Fibroblast of lung (primary cell): Measurements from ENCODE around the gene PNMA1. TPM values are rescaled to one million over a fixed set of nuclear protein-coding genes. Genes with fewer than 3 reads are reported as not detected.

Source experiments
- DNase-seq, 2 donors: peaks; one replicate each; pipeline versions ENCODE4 v3.0.0 to v3.0.0-alpha.2; 2010; ENCODE audit warnings: low read depth in 2 of 2
- H2AFZ ChIP-seq: 2 replicates; pipeline ENCODE4 v1.5.1; 2012; ENCODE audit warnings: low read length, control low read depth, inconsistent platforms
- H3K27ac ChIP-seq: 2 replicates; pipeline ENCODE4 v1.5.1; 2011; ENCODE audit warnings: low read length, control low read depth; ENCODE audit not compliant: insufficient read depth
- H3K27me3 ChIP-seq: 2 replicates; pipeline ENCODE4 v1.5.1; 2011; ENCODE audit warnings: mild to moderate bottlenecking, low read length; ENCODE audit not compliant: control insufficient read depth, insufficient read depth
- H3K36me3 ChIP-seq: 2 replicates; pipeline ENCODE4 v1.5.1; 2011; ENCODE audit warnings: low read length; ENCODE audit not compliant: control insufficient read depth, insufficient read depth
- H3K4me1 ChIP-seq: 2 replicates; pipeline ENCODE4 v1.5.1; 2011; ENCODE audit warnings: low read length; ENCODE audit not compliant: control insufficient read depth, insufficient read depth; ENCODE audit errors: extremely low read depth
- H3K4me2 ChIP-seq: 2 replicates; pipeline ENCODE4 v1.5.1; 2011; ENCODE audit warnings: low read length, control low read depth; ENCODE audit not compliant: insufficient read depth; ENCODE audit errors: extremely low read depth
- H3K4me3 ChIP-seq, 4 experiments: fragments of 200-600 bp in 1 of 4; sonication (generic) in 1 of 4; replicated peaks in 1 of 4; 2 replicates each; pipeline ENCODE4 v1.5.1; 2011 to 2016; ENCODE audit warnings: low read length in 4 of 4, low read depth in 3 of 4, mild to moderate bottlenecking in 3 of 4, control low read depth in 2 of 4, inconsistent platforms in 1 of 4, mixed read lengths in 1 of 4; ENCODE audit not compliant: insufficient read depth in 1 of 4; ENCODE audit errors: control extremely low read depth in 1 of 4
- H3K79me2 ChIP-seq: 2 replicates; pipeline ENCODE4 v1.5.1; 2012; ENCODE audit warnings: mild to moderate bottlenecking, low read length, inconsistent platforms; ENCODE audit not compliant: control insufficient read depth, insufficient read depth
- H3K9ac ChIP-seq: 2 replicates; pipeline ENCODE4 v1.5.1; 2011; ENCODE audit warnings: mild to moderate bottlenecking, low read length, control low read depth; ENCODE audit not compliant: insufficient read depth
- H3K9me3 ChIP-seq: 2 replicates; pipeline ENCODE4 v1.5.1; 2012; ENCODE audit warnings: low read depth, low read length; ENCODE audit not compliant: control insufficient read depth, insufficient read depth
- H4K20me1 ChIP-seq: 2 replicates; pipeline ENCODE4 v1.5.1; 2011; ENCODE audit warnings: low read length; ENCODE audit not compliant: control insufficient read depth, insufficient read depth; ENCODE audit errors: extremely low read depth
- EZH2 ChIP-seq: IDR thresholded peaks from 2 replicates; pipeline ENCODE4 v1.5.1; 2012; ENCODE audit warnings: low read length, control low read depth, mild to moderate bottlenecking; ENCODE audit errors: missing control alignments
- polyA plus RNA-seq, 2 donors: library from polyadenylated mRNA; depleted of rRNA in 1 of 2; stranded (reverse) in 1 of 2; unstranded in 1 of 2; fragments of >200 nt; gene quantifications; 2 replicates each; pipeline ENCODE4 v1.2.1, GENCODE V29; 2011 to 2012; ENCODE audit warnings: missing spikeins in 1 of 2
- total RNA-seq: library from RNA; depleted of rRNA; stranded (reverse); fragments of >200 nt; gene quantifications from 2 replicates; pipeline ENCODE4 v1.2.1, GENCODE V29; 2014
- TF ChIP-seq, protein P1 (sequence below), 2 donors: IDR thresholded peaks in 1 of 2; conservative IDR thresholded peaks in 1 of 2; 1 replicate in 1 of 2; 2 replicates in 1 of 2; pipeline ENCODE4 v1.5.1; 2011 to 2012; ENCODE audit warnings: low read length in 2 of 2, control low read depth in 1 of 2, inconsistent platforms in 1 of 2, low read depth in 1 of 2, mild to moderate bottlenecking in 1 of 2

PNMA1 gene
- total and polyA plus RNA-seq, 2 donors (not counting 1 experiment from before 2014, with no cell fraction given) = 19.5 to 44.5 TPM

GRCh38 chr14:73685328-73685727, 28.9 kb downstream of the PNMA1 start:
- Histone ChIP-seq H3K4me2 (no peak overlapping the region), H3K27ac (no peak overlapping the region), H3K9ac (no peak overlapping the region), H3K4me3 (no peak overlapping the region), H3K27me3 (no peaks in the 10 kb centered on the region), H3K9me3 (no peaks in the 10 kb centered on the region), H2AFZ (no peak overlapping the region), H3K36me3 (no peaks in the 10 kb centered on the region), H4K20me1 (no peaks in the 10 kb centered on the region), H3K4me1 (no peaks in the 10 kb centered on the region), H3K79me2 (no peaks in the 10 kb centered on the region)
- TF ChIP-seq, protein P1, sequence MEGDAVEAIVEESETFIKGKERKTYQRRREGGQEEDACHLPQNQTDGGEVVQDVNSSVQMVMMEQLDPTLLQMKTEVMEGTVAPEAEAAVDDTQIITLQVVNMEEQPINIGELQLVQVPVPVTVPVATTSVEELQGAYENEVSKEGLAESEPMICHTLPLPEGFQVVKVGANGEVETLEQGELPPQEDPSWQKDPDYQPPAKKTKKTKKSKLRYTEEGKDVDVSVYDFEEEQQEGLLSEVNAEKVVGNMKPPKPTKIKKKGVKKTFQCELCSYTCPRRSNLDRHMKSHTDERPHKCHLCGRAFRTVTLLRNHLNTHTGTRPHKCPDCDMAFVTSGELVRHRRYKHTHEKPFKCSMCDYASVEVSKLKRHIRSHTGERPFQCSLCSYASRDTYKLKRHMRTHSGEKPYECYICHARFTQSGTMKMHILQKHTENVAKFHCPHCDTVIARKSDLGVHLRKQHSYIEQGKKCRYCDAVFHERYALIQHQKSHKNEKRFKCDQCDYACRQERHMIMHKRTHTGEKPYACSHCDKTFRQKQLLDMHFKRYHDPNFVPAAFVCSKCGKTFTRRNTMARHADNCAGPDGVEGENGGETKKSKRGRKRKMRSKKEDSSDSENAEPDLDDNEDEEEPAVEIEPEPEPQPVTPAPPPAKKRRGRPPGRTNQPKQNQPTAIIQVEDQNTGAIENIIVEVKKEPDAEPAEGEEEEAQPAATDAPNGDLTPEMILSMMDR (conservative IDR thresholded peaks at IDR 0.05 in 1 of 2, IDR thresholded peaks at IDR 0.05 in 1 of 2; ENCODE audit: low read depth in 1 of 2, low read length in 2 of 2) = no peak
- TF ChIP-seq EZH2 = no peak
- DNase-seq = no peak

- H4K20me1 ChIP-seq = no peaks in the 10 kb centered on the region
- H3K4me2 ChIP-seq = no peak overlapping the region
- H3K27me3 ChIP-seq = no peaks in the 10 kb centered on the region
- no peaks in the 10 kb centered on the region for H3K4me1 ChIP-seq
- H3K9ac ChIP-seq = no peak overlapping the region
- no peaks in the 10 kb centered on the region for H3K9me3 ChIP-seq
- H3K27ac ChIP-seq = no peak overlapping the region
- H3K36me3 ChIP-seq = no peaks in the 10 kb centered on the region
- TF ChIP-seq EZH2 = no peak
- TF ChIP-seq, protein P1 (conservative IDR thresholded peaks at IDR 0.05 in 1 of 2, IDR thresholded peaks at IDR 0.05 in 1 of 2; ENCODE audit: low read depth in 1 of 2, low read length in 2 of 2) = no peak
- no peak for DNase-seq
- no peaks in the 10 kb centered on the region for H3K79me2 ChIP-seq
- H3K4me3 ChIP-seq = no peak overlapping the region
- H2AFZ ChIP-seq = no peak overlapping the region
Measured at GRCh38 chr14:73684627-73685026, 29.6 kb downstream of the PNMA1 start.

DNA sequence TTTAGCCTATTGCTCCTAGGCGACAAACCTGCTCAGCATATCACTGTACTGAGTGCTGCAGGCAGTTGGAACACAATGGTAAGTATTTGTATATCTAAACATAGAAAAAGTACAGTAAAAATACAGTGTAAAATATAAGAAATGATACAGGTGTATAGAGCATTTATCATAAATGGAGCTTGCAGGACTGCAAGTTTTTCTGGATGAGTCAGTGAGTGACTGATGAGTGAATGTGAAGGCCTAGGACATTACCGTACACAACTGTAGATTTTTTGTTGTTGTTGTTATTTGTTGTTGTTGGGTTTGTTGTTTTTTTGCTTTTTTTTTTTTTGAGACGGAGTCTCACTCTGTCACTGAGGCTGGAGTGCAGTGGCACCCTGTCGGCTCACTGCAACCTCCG, 33.4 kb downstream of the PNMA1 start:
- Histone ChIP-seq H3K36me3 (no peaks in the 10 kb centered on the region), H4K20me1 (no peaks in the 10 kb centered on the region)

More for the DNA sequence above, 33.4 kb downstream of the PNMA1 start:
- no peaks in the 10 kb centered on the region for H3K4me1 ChIP-seq
- TF ChIP-seq, protein P1 (conservative IDR thresholded peaks at IDR 0.05 in 1 of 2, IDR thresholded peaks at IDR 0.05 in 1 of 2; ENCODE audit: low read depth in 1 of 2, low read length in 2 of 2) = no peak
- TF ChIP-seq EZH2 = no peak
- no peaks in the 10 kb centered on the region for H3K27me3 ChIP-seq
- no peak overlapping the region for H3K4me2 ChIP-seq
- no peak overlapping the region for H3K4me3 ChIP-seq
- H3K9ac ChIP-seq = no peak overlapping the region
- H3K9me3 ChIP-seq = no peaks in the 10 kb centered on the region
- no peak overlapping the region for H2AFZ ChIP-seq
- H3K27ac ChIP-seq = no peak overlapping the region
- no peak for DNase-seq
- no peaks in the 10 kb centered on the region for H3K79me2 ChIP-seq
